ENCODE results near the gene LRRC32. TPM values are rescaled to one million over a fixed set of nuclear protein-coding genes. Genes with fewer than 3 reads are reported as not detected.

LRRC32 gene
- total and polyA plus RNA-seq, 2 experiments from 2014 or later, result 0.42 to 0.58 TPM

DNA sequence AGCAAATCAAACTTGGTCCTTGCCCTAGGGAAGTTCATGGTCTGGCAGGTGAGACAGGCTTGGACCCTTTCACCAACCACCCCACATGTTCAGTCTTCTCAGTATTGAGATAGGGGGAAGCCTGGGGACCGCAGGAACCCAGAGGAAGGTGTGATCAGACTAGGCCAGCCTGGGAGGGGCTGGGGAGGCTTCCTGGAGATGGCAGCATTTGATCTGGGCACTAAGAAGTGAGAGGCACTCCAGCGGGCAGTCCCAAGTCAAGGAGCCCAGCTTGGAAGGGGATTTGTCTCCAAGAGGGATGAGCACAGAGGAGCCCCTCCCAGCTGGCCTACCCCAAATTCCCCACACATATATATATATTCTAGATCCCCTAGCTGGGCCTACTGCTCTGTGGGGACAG, 5.4 kb downstream of the LRRC32 start:
- H3K36me3 Mint-ChIP-seq (ENCODE audit: low read depth), result no peaks in the 10 kb centered on the region
- no peak for ATAC-seq
- Histone ChIP-seq H3K36me3 (ENCODE audit: insufficient read depth) (no peaks in the 10 kb centered on the region), H3K27ac (ENCODE audit: low read depth) (no peak overlapping the region), H3K4me1 (ENCODE audit: insufficient read depth) (no peaks in the 10 kb centered on the region; the same call in 1 of the 2 replicates), H3K4me3 (no peak overlapping the region), H4K20me1 (replicated peaks; ENCODE audit: insufficient read depth) (no peaks in the 10 kb centered on the region; the same call in 1 of the 2 replicates), H3K79me2 (replicated peaks; ENCODE audit: insufficient read depth) (no peaks in the 10 kb centered on the region), H3K9me2 (ENCODE audit: insufficient read depth) (no peaks in the 10 kb centered on the region), H3F3A (replicated peaks; ENCODE audit: low read depth) (no peaks in the 10 kb centered on the region), H2AFZ (no peak overlapping the region), H3K27me3 (ENCODE audit: insufficient read depth) (peaks cover 9% of the 10 kb centered on the region), H3K4me2 (no peak overlapping the region)
- no peak overlapping the region for H3K4me3 Mint-ChIP-seq
- DNase-seq (ENCODE audit: low spot score), result no peak
- TF ChIP-seq POLR2AphosphoS5 (IDR thresholded peaks at IDR 0.05; ENCODE audit: low read depth) (no peak), CREB1 (CRISPR knock-in tag; IDR thresholded peaks at IDR 0.05; ENCODE audit: low read depth) (no peak), ZNF331 (CRISPR knock-in tag; IDR thresholded peaks at IDR 0.05; ENCODE audit: low read depth) (no peak), ZNF114 (CRISPR knock-in tag; IDR thresholded peaks at IDR 0.05) (no peak), NANOG (IDR thresholded peaks at IDR 0.05; ENCODE audit: borderline replicate concordance) (no peak), JUNB (IDR thresholded peaks at IDR 0.05; ENCODE audit: unreplicated experiment) (no peak), CTCF (conservative IDR thresholded peaks at IDR 0.05; ENCODE audit: low read depth in 2 of 2) (no peak), EZH2 (IDR thresholded peaks at IDR 0.05; ENCODE audit: low read depth, unreplicated experiment) (no peak), EZH2phosphoT487 (IDR thresholded peaks at IDR 0.05; ENCODE audit: unreplicated experiment) (no peak), REST (IDR thresholded peaks at IDR 0.05; ENCODE audit: unreplicated experiment) (no peak)
- H3K27me3 Mint-ChIP-seq (ENCODE audit: insufficient read depth, low read depth, poor library complexity), result peaks cover 18% of the 10 kb centered on the region
- H3K9me3 Mint-ChIP-seq, result no peaks in the 10 kb centered on the region
- peaks cover 31% of the 10 kb centered on the region for H3K4me1 Mint-ChIP-seq
- no peak overlapping the region for H3K27ac Mint-ChIP-seq

GRCh38 chr11:76664578-76665061, 5.9 kb downstream of the LRRC32 start:
- DNase-seq (ENCODE audit: low spot score) (no peak), ATAC-seq (no peak)
- H3K27me3 ChIP-seq (ENCODE audit: insufficient read depth), result peaks cover 4% of the 10 kb centered on the region
- H3K4me1 ChIP-seq (ENCODE audit: insufficient read depth), result no peaks in the 10 kb centered on the region; the same call in 1 of the 2 replicates
- no peak overlapping the region for H2AFZ ChIP-seq
- H3K4me2 ChIP-seq, result no peak overlapping the region
- Mint-ChIP-seq H3K27me3 (ENCODE audit: insufficient read depth, low read depth, poor library complexity) (peaks cover 12% of the 10 kb centered on the region), H3K4me3 (no peak overlapping the region), H3K36me3 (ENCODE audit: low read depth) (no peaks in the 10 kb centered on the region), H3K9me3 (no peaks in the 10 kb centered on the region), H3K4me1 (peaks cover 28% of the 10 kb centered on the region), H3K27ac (no peak overlapping the region)
- no peaks in the 10 kb centered on the region for H3K9me2 ChIP-seq (ENCODE audit: insufficient read depth)
- H3K79me2 ChIP-seq (replicated peaks; ENCODE audit: insufficient read depth), result no peaks in the 10 kb centered on the region
- no peak overlapping the region for H3K4me3 ChIP-seq
- H4K20me1 ChIP-seq (replicated peaks; ENCODE audit: insufficient read depth), result no peaks in the 10 kb centered on the region; the same call in 1 of the 2 replicates
- no peaks in the 10 kb centered on the region for H3F3A ChIP-seq (replicated peaks; ENCODE audit: low read depth)
- no peak overlapping the region for H3K27ac ChIP-seq (ENCODE audit: low read depth)
- H3K36me3 ChIP-seq (ENCODE audit: insufficient read depth), result no peaks in the 10 kb centered on the region
- no peak for TF ChIP-seq EZH2phosphoT487 (IDR thresholded peaks at IDR 0.05; ENCODE audit: unreplicated experiment)
- no peak for TF ChIP-seq ZNF462 (CRISPR knock-in tag; IDR thresholded peaks at IDR 0.05)
